Smooth muscle cell (in vitro differentiated cells): Measurements from ENCODE around the gene CDCP2. TPM values are rescaled to one million over a fixed set of nuclear protein-coding genes. Genes with fewer than 3 reads are reported as not detected.
"Not testable (repeated sequence)": the region's sequence is repeated elsewhere in the genome, so short reads cannot be mapped to it uniquely, and the experiment has no call there.

Source experiments
- DNase-seq: peaks from one replicate; lab custom pipeline; 2025; ENCODE audit not compliant: unreplicated experiment; lab: John Stamatoyannopoulos, UW
- H2AFZ ChIP-seq: fragments of 200-600 bp; sonication (generic); 2 replicates; pipeline ENCODE4 v1.6.0; 2016; ENCODE audit warnings: antibody characterized with exemption, low read depth, mild to moderate bottlenecking
- H3F3A ChIP-seq: fragments of 200-600 bp; sonication (generic); 2 replicates; pipeline ENCODE4 v1.6.0; 2017; ENCODE audit warnings: antibody characterized with exemption, low read depth
- H3K27ac ChIP-seq: fragments of 200-600 bp; sonication (generic); 2 replicates; pipeline ENCODE4 v1.5.1; 2016; ENCODE audit warnings: low read depth, mild to moderate bottlenecking
- H3K27me3 ChIP-seq: fragments of 200-600 bp; sonication (generic); 2 replicates; pipeline ENCODE4 v1.6.1; 2016; ENCODE audit warnings: low read depth, mild to moderate bottlenecking
- H3K36me3 ChIP-seq: fragments of 200-600 bp; sonication (generic); 2 replicates; pipeline ENCODE4 v1.5.1; 2016; ENCODE audit warnings: low read depth
- H3K4me1 ChIP-seq: fragments of 200-600 bp; sonication (generic); 2 replicates; pipeline ENCODE4 v1.5.1; 2016; ENCODE audit warnings: low read depth
- H3K4me2 ChIP-seq: fragments of 200-600 bp; sonication (generic); 2 replicates; pipeline ENCODE4 v1.6.0; 2016; ENCODE audit warnings: mild to moderate bottlenecking
- H3K4me3 ChIP-seq: fragments of 200-600 bp; sonication (generic); 2 replicates; pipeline ENCODE4 v1.5.1; 2016; ENCODE audit warnings: mild to moderate bottlenecking
- H3K79me2 ChIP-seq: fragments of 200-600 bp; sonication (generic); 2 replicates; pipeline ENCODE4 v1.6.0; 2016; ENCODE audit warnings: low read depth, mild to moderate bottlenecking
- H3K9ac ChIP-seq: fragments of 200-600 bp; sonication (generic); 2 replicates; pipeline ENCODE4 v1.6.0; 2016; ENCODE audit warnings: low read depth
- H3K9me3 ChIP-seq: fragments of 200-600 bp; sonication (generic); replicated peaks from 2 replicates; pipeline ENCODE4 v1.5.1; 2016; ENCODE audit warnings: low read depth
- H4K20me1 ChIP-seq: fragments of 200-600 bp; sonication (generic); 2 replicates; pipeline ENCODE4 v1.6.0; 2016; ENCODE audit warnings: low read depth
- WGBS: methylation state at CpG from one replicate; pipeline ENCODE4 v1.1.7; 2016; ENCODE audit warnings: low lambda C conversion rate; 5-methylcytosine and 5-hydroxymethylcytosine counted together
- polyA plus RNA-seq: library from polyadenylated mRNA; unstranded; fragments of >200 nt; fragmentation: Nextera tagmentation; extraction: Ambion mirVana; gene quantifications from 2 replicates; pipeline ENCODE4 v1.2.1, GENCODE V29; 2016
- total RNA-seq: library from RNA; depleted of rRNA; stranded (reverse); fragments of >200 nt; gene quantifications from 2 replicates; pipeline ENCODE4 v1.2.3, GENCODE V29; 2014
- TF ChIP-seq, protein P1 (sequence below): fragments of 200-600 bp; sonication (generic); IDR thresholded peaks from 2 replicates; pipeline ENCODE4 v1.5.1; 2017; ENCODE audit warnings: borderline replicate concordance, mild to moderate bottlenecking, antibody characterized with exemption; ENCODE audit not compliant: insufficient read depth, poor library complexity, severe bottlenecking

The CDCP2 gene
- total and polyA plus RNA-seq, 2 experiments from 2014 or later, result not detected

DNA sequence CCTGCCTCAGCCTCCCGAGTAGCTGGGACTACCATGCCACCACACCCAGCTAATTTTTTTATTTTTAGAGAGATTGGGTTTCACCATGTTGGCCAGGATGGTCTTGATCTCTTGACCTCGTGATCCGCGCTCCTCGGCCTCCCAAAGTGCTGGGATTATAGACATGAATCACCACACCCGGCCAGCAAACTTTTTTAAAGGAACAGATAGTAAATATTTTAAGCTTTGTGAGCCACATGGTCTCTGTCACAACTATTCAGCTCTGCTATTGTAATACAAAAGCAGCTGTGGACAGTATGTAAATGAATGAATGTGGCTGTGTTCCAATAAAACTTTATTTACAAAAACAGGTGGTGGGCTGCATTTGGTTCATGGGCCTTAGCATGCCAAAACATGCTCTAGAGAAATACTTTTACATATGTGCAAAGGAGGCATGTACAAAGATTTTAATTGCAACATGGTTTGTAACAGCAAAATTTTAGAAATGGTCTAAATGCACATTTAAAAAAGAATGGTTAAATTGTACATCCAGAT is 47.0 kb downstream of the CDCP2 start:
- H3K27me3 ChIP-seq, result no peaks in the 10 kb centered on the region
- no peaks in the 10 kb centered on the region for H3K36me3 ChIP-seq
- H3K9me3 ChIP-seq, result no peaks in the 10 kb centered on the region
- no peak for DNase-seq
- no peak overlapping the region for H3K4me3 ChIP-seq
- H3K79me2 ChIP-seq, result no peaks in the 10 kb centered on the region
- H2AFZ ChIP-seq, result no peak overlapping the region
- no peaks in the 10 kb centered on the region for H3K4me1 ChIP-seq
- H3K9ac ChIP-seq, result no peak overlapping the region
- TF ChIP-seq, protein P1, sequence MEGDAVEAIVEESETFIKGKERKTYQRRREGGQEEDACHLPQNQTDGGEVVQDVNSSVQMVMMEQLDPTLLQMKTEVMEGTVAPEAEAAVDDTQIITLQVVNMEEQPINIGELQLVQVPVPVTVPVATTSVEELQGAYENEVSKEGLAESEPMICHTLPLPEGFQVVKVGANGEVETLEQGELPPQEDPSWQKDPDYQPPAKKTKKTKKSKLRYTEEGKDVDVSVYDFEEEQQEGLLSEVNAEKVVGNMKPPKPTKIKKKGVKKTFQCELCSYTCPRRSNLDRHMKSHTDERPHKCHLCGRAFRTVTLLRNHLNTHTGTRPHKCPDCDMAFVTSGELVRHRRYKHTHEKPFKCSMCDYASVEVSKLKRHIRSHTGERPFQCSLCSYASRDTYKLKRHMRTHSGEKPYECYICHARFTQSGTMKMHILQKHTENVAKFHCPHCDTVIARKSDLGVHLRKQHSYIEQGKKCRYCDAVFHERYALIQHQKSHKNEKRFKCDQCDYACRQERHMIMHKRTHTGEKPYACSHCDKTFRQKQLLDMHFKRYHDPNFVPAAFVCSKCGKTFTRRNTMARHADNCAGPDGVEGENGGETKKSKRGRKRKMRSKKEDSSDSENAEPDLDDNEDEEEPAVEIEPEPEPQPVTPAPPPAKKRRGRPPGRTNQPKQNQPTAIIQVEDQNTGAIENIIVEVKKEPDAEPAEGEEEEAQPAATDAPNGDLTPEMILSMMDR, result no peak
- H3K4me2 ChIP-seq, result no peak overlapping the region
- WGBS, result 49% methylated on average over 6 of the region's 6 CpGs
- H4K20me1 ChIP-seq, result no peaks in the 10 kb centered on the region
- H3K27ac ChIP-seq, result no peak overlapping the region
- no peaks in the 10 kb centered on the region for H3F3A ChIP-seq

DNA sequence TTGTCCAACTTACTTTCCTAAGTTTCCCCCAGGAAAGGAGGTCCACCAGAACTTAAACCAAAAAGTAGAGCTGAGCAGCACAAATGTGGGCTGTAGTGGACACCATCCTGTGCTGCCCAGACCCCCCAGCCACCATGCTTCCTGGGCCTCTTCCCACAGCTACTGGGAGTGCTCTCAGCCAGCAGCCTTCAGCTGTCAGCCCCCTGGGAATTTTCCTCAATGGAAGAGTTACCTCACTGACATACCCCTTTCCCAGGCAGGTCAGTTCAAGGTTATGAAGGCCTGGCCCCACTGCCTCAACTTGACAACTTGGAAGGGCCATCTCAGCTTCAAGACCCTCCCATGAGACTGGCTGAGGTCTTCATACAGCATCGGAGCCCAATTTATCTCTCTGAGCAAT is 47.7 kb downstream of the CDCP2 start:
- Histone ChIP-seq H3K9ac (no peak overlapping the region), H2AFZ (no peak overlapping the region), H3K27ac (no peak overlapping the region), H3F3A (no peaks in the 10 kb centered on the region), H3K9me3 (no peaks in the 10 kb centered on the region), H3K4me3 (no peak overlapping the region), H3K79me2 (no peaks in the 10 kb centered on the region), H4K20me1 (no peaks in the 10 kb centered on the region), H3K27me3 (no peaks in the 10 kb centered on the region), H3K4me1 (no peaks in the 10 kb centered on the region), H3K4me2 (no peak overlapping the region), H3K36me3 (no peaks in the 10 kb centered on the region)
- WGBS, result 86% methylated on average over 1 of the region's 1 CpG
- DNase-seq, result no peak
- TF ChIP-seq, protein P1, result no peak

- H3K27me3 ChIP-seq, H3F3A ChIP-seq, H3K79me2 ChIP-seq, H3K9ac ChIP-seq, H3K4me1 ChIP-seq, H3K27ac ChIP-seq, H4K20me1 ChIP-seq, H3K4me3 ChIP-seq, H2AFZ ChIP-seq, H3K36me3 ChIP-seq, H3K4me2 ChIP-seq, DNase-seq, H3K9me3 ChIP-seq: not testable (repeated sequence)
- WGBS, result 95% methylated on average over 9 of the region's 9 CpGs
Observed at GRCh38 chr1:54104613-54105012, 48.2 kb downstream of the CDCP2 start.

DNA sequence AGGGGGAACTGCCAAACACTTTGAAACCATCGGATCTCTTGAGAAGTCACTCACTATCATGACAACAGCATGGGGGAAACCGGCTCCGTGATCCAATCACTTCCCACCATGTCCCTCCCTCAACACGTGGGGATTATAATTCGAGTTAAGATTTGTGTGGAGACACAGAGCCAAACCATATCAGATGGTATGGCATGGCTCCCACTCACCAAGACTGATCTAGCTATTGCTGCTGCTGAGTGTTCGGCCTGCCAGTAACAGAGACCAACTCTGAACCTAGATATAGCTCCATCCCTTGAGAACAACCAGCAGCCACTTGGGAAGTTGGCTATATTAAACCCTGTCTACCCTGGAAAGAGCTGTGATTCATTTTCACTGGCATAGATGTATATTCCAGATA is 49.4 kb downstream of the CDCP2 start:
- Histone ChIP-seq H3K36me3 (no peaks in the 10 kb centered on the region), H3K27me3 (no peaks in the 10 kb centered on the region), H3K4me1 (no peaks in the 10 kb centered on the region), H3K27ac (no peak overlapping the region), H3K9me3 (no peaks in the 10 kb centered on the region), H4K20me1 (no peaks in the 10 kb centered on the region), H2AFZ (no peak overlapping the region), H3K4me3 (no peak overlapping the region), H3K79me2 (no peaks in the 10 kb centered on the region), H3F3A (no peaks in the 10 kb centered on the region), H3K4me2 (no peak overlapping the region), H3K9ac (no peak overlapping the region)
- WGBS, result 92% methylated on average over 6 of the region's 6 CpGs
- TF ChIP-seq, protein P1, result no peak
- DNase-seq, result no peak
